Measurements from ENCODE around the gene PSG2. TPM values are rescaled to one million over a fixed set of nuclear protein-coding genes. Genes with fewer than 3 reads are reported as not detected.
"Not testable (repeated sequence)": the region's sequence is repeated elsewhere in the genome, so short reads cannot be mapped to it uniquely, and the experiment has no call there.

Gene PSG2
- total RNA-seq, 2 experiments from 2014 or later: not detected

DNA sequence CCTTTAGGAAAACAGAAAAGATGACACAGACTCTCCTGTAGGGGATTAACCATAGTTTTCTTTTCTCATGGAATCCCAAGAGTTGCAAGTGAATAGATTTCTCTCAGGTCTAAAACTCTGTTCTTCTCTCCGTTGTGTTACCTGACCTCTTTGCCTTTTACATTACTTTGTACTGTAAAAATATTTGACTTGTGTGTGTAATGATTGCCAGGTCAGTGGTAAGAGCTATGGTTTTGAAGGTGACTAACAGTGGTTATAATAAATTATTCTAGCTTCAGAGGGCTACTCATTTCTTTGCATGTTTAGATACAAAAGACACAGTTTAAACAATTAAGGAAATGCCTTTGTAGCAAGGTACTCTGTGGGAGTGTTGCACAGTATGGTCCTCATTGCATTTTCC is 23.0 kb upstream of the PSG2 start:
- Mint-ChIP-seq H3K27me3 (ENCODE audit: low read depth) (no peaks in the 10 kb centered on the region), H3K27ac (no peak overlapping the region), H3K4me3 (no peak overlapping the region), H3K4me1 (ENCODE audit: low read depth) (no peaks in the 10 kb centered on the region), H3K9me3 (ENCODE audit: insufficient read depth) (peaks cover 17% of the 10 kb centered on the region), H3K36me3 (ENCODE audit: low read depth) (no peaks in the 10 kb centered on the region)
- ChIA-PET POLR2A (no interaction called here), CTCF (no interaction called here)
- ATAC-seq: no peak
- DNase-seq: no peak

DNA sequence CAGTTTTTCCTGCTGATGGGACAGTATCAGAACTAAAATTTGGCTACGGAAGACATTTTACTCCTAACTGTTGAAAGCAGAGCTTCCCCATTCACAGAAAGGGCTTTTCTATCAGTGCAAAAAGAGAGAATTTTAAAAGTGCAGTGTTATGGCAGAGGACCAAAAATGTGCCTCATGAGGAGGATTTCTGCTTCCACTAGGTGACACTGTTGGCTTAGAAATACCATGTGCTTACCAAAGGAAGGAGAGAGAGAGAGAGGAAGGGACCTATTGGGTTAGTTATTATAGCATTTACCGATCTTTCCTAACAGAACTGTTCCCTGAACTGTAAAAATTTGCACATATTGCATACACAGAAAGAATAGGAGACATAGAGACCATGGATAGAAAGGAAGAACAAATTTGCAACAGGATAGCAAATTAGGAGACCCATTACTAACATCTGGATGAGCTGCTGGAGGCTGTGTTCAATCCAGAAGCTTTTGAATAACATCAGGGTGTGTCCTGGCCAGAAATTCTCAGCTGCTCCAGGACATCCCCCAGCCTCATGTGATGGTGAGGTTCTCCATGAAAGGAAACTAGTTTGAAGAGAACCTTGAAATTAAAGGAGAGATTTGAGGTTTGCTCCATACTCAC is 21.8 kb upstream of the PSG2 start:
- not testable (repeated sequence) for DNase-seq

GRCh38 chr19:43101950-43102349 is 19.4 kb upstream of the PSG2 start:
- CTCF ChIA-PET: no interaction called here
- no peaks in the 10 kb centered on the region for H3K4me1 Mint-ChIP-seq (ENCODE audit: low read depth)
- H3K9me3 Mint-ChIP-seq (ENCODE audit: insufficient read depth): peaks cover 17% of the 10 kb centered on the region
- DNase-seq (no peak), ATAC-seq (no peak)
- no peak overlapping the region for H3K27ac Mint-ChIP-seq
- POLR2A ChIA-PET: no interaction called here
- no peak overlapping the region for H3K4me3 Mint-ChIP-seq
- H3K27me3 Mint-ChIP-seq (ENCODE audit: low read depth): no peaks in the 10 kb centered on the region
- no peaks in the 10 kb centered on the region for H3K36me3 Mint-ChIP-seq (ENCODE audit: low read depth)

More for the DNA sequence above, 21.8 kb upstream of the PSG2 start:
- H3K27me3 Mint-ChIP-seq (ENCODE audit: low read depth); ATAC-seq; H3K4me3 Mint-ChIP-seq; H3K4me1 Mint-ChIP-seq (ENCODE audit: low read depth); CTCF ChIA-PET; POLR2A ChIA-PET; H3K27ac Mint-ChIP-seq; H3K36me3 Mint-ChIP-seq (ENCODE audit: low read depth): not testable (repeated sequence)
- H3K9me3 Mint-ChIP-seq (ENCODE audit: insufficient read depth): peaks cover 17% of the 10 kb centered on the region

DNA sequence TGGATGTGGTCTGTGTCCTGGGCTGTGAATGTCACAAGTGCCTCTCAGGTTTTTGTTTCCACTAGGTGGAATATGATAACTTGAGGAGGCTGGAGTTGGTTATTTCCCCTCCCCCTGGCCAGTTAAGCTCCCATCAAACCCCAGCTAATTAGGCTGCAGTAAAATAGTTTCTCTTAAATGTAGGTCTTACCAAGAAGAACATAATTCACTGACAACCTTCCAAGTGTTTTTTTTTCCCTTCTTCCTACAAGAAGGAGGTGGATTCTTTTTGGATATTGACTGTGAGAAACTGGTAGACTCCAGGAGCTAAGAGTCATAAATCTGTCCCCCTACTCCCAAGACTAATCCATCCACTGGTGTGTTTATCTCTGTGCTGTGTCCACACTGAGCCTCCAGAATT is 15.9 kb upstream of the PSG2 start:
- POLR2A ChIA-PET; H3K36me3 Mint-ChIP-seq (ENCODE audit: low read depth); H3K4me3 Mint-ChIP-seq; H3K4me1 Mint-ChIP-seq (ENCODE audit: low read depth); ATAC-seq; H3K27ac Mint-ChIP-seq; DNase-seq; H3K27me3 Mint-ChIP-seq (ENCODE audit: low read depth); CTCF ChIA-PET; H3K9me3 Mint-ChIP-seq (ENCODE audit: insufficient read depth): not testable (repeated sequence)

DNA sequence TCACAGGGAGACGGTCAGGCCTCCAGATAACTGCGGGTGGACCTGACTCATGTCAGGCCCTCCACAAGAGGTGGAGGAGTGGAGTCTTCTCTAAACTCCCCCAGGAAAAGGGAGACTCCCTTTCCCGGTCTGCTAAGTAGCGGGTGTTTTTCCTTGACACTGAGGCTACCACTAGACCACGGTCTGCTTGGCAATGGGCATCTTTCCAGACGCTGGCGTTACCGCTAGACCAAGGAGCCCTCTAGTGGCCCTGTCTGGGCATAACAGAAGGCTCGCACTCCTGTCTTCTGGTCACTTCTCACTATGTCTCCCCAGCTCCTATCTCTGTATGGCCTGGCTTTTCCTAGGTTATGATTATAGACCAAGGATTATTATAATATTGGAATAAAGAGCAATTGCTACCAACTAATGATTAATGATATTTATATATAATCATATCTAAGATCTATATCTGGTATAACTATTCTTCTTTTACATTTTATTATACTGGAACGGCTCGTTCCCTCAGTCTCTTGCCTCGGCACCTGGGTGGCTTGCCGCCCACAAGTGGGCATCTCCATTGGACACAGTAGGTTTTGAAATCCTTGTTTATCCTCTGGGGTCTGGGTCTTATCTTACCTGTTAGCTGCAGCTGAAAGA is 5.3 kb upstream of the PSG2 start:
- H3K27ac Mint-ChIP-seq; POLR2A ChIA-PET; H3K4me1 Mint-ChIP-seq (ENCODE audit: low read depth); ATAC-seq; CTCF ChIA-PET; H3K36me3 Mint-ChIP-seq (ENCODE audit: low read depth); H3K27me3 Mint-ChIP-seq (ENCODE audit: low read depth); H3K4me3 Mint-ChIP-seq; H3K9me3 Mint-ChIP-seq (ENCODE audit: insufficient read depth): not testable (repeated sequence)
- DNase-seq: peak; percentile 43

GRCh38 chr19:43085796-43086530 is 3.5 kb upstream of the PSG2 start:
- H3K27me3 Mint-ChIP-seq (ENCODE audit: low read depth); DNase-seq; CTCF ChIA-PET; H3K36me3 Mint-ChIP-seq (ENCODE audit: low read depth); H3K4me1 Mint-ChIP-seq (ENCODE audit: low read depth); ATAC-seq; H3K9me3 Mint-ChIP-seq (ENCODE audit: insufficient read depth); H3K27ac Mint-ChIP-seq; POLR2A ChIA-PET; H3K4me3 Mint-ChIP-seq: not testable (repeated sequence)

DNA sequence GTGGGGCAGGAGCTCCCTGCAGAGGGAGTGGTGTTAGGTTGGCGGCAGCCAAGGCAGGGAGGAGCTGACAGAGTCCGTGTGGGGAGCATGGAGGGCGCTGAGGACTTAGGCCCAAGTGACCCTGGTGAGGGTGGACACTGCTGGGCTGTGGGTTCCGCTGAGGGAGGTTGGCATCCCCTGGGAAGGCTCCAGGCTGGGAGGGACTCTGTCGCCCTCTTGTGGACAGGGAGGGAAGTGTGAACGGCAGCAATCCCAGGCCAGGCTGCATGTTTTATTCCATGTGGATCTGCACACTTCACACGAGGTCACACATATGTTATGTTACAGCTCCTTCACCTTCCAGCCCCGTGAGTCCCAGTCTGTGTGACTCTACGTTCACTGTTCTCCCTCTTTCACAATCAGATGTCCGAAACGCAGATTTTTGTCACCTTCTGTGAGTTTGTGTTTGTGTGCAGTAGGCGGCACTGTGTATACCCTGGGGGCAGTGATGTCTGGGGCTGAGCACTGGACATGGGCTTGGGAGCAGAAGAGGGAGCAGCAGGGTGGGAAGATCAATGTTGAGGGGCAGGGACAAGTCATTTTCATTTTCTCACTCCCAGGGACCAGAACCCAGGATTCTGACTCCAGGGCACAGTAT is 1.8 kb upstream of the PSG2 start:
- not testable (repeated sequence) for H3K4me1 Mint-ChIP-seq (ENCODE audit: low read depth)

DNA sequence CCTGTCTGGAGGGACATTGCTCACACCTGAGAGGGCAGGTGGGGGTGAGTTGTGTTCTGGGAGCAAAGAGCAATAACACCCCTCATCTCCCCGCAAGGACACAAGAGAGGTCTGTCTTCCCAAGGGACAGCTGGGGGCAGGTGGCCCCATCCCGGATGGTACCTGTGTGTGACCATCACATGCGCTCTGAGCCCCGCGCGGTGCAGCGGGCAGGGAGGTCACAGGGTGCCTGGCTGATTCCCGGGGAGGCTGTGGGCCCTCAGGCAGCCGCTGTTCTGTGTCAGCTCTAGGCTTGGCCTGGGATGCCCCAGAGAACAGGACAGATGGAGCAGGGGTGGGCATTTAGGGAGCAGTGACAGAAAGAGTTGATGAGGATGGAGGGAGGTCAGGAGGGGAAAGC is 1.2 kb upstream of the PSG2 start:
- H3K4me1 Mint-ChIP-seq (ENCODE audit: low read depth); H3K27me3 Mint-ChIP-seq (ENCODE audit: low read depth); H3K36me3 Mint-ChIP-seq (ENCODE audit: low read depth); DNase-seq; CTCF ChIA-PET; H3K9me3 Mint-ChIP-seq (ENCODE audit: insufficient read depth); H3K4me3 Mint-ChIP-seq; ATAC-seq; H3K27ac Mint-ChIP-seq; POLR2A ChIA-PET: not testable (repeated sequence)

More for the DNA sequence above, 1.8 kb upstream of the PSG2 start:
- H3K4me3 Mint-ChIP-seq; H3K27ac Mint-ChIP-seq; H3K27me3 Mint-ChIP-seq (ENCODE audit: low read depth); ATAC-seq; CTCF ChIA-PET; H3K9me3 Mint-ChIP-seq (ENCODE audit: insufficient read depth); POLR2A ChIA-PET; H3K36me3 Mint-ChIP-seq (ENCODE audit: low read depth): not testable (repeated sequence)
- peak; percentile 30 for DNase-seq

GRCh38 chr19:43078311-43078710 is 4.2 kb downstream of the PSG2 start:
- Mint-ChIP-seq H3K4me3 (no peak overlapping the region), H3K9me3 (ENCODE audit: insufficient read depth) (no peaks in the 10 kb centered on the region), H3K4me1 (ENCODE audit: low read depth) (no peaks in the 10 kb centered on the region), H3K27me3 (ENCODE audit: low read depth) (no peaks in the 10 kb centered on the region), H3K36me3 (ENCODE audit: low read depth) (no peaks in the 10 kb centered on the region), H3K27ac (no peak overlapping the region)
- no peak for DNase-seq
- ATAC-seq: no peak
- ChIA-PET POLR2A (no interaction called here), CTCF (no interaction called here)

DNA sequence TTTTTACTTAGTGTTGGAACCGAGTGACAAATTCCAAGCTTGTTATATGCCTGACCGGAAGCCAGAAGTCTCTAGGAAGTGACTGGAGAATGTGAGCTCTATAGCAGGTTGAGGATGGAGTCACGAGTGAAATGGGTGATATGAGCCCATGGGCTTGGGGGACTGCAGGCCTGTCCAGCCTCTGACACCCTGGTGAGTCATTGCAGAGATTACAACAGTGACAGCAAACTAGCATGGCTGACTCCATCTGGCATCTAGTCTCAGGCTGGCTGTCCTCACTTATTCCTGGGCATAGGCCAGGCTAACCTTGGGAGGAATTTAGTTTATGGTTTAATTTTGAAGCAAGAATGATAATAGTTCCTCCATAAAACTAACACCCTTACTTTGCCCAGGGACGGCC is 4.6 kb downstream of the PSG2 start:
- H3K4me1 Mint-ChIP-seq (ENCODE audit: low read depth); DNase-seq; H3K9me3 Mint-ChIP-seq (ENCODE audit: insufficient read depth); H3K4me3 Mint-ChIP-seq; H3K36me3 Mint-ChIP-seq (ENCODE audit: low read depth); ATAC-seq; POLR2A ChIA-PET; H3K27ac Mint-ChIP-seq; H3K27me3 Mint-ChIP-seq (ENCODE audit: low read depth); CTCF ChIA-PET: not testable (repeated sequence)

DNA sequence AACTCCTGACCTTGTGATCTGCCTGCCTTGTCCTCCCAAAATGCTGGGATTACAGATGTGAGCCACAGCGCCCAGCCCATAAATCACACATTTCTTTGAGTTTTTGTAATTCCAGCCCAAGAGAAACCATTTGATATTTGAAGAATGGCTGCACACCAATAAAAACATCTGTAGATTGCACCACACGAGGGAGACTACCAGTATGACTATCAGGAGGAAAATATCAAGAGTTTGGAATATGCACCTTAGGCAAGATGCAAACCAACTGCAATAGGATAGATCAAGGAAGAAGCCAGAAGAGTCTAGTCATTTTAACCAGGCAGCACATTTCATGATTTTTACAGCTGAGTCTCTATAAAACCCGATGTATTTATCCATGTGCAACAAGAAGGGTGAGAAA is 20.1 kb downstream of the PSG2 start:
- DNase-seq; ATAC-seq; H3K4me3 Mint-ChIP-seq; H3K4me1 Mint-ChIP-seq (ENCODE audit: low read depth); POLR2A ChIA-PET; H3K27ac Mint-ChIP-seq; H3K9me3 Mint-ChIP-seq (ENCODE audit: insufficient read depth); H3K27me3 Mint-ChIP-seq (ENCODE audit: low read depth); CTCF ChIA-PET; H3K36me3 Mint-ChIP-seq (ENCODE audit: low read depth): not testable (repeated sequence)

DNA sequence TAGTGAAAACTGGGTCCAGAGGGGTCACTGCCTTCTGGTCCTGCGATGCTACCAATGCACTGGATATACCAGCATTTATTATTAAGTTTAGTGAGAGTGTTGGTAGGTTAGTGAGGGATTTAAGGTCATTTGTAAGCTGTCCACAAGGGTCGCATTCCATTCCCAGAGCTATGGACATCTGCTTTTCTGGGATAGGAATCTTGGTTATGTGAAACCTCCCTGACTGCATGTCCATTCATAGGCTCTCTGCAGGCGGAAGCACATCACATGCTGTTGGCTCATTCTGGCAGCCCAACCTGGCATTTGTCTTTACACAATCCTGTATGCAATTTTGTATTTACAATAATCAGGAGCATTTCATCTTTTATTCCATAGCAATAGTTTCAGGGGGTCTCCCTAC is 21.2 kb downstream of the PSG2 start:
- not testable (repeated sequence) for H3K36me3 Mint-ChIP-seq (ENCODE audit: low read depth); ATAC-seq; H3K27ac Mint-ChIP-seq

More for the DNA sequence above, 21.2 kb downstream of the PSG2 start:
- H3K27me3 Mint-ChIP-seq (ENCODE audit: low read depth); H3K9me3 Mint-ChIP-seq (ENCODE audit: insufficient read depth); DNase-seq; CTCF ChIA-PET; POLR2A ChIA-PET; H3K4me1 Mint-ChIP-seq (ENCODE audit: low read depth); H3K4me3 Mint-ChIP-seq: not testable (repeated sequence)
